Endothelial cell of hepatic sinusoid (primary cell): ENCODE results near the gene VPS41.
"Not testable (repeated sequence)": the region's sequence is repeated elsewhere in the genome, so short reads cannot be mapped to it uniquely, and the experiment has no call there.

ENCODE experiments used
- in situ Hi-C: cut with HindIII; loops from 2 replicates; pipeline ENCODE4 v1.10.0; 2017; ENCODE audit warnings: low sequenced_read_pairs

Gene VPS41

DNA sequence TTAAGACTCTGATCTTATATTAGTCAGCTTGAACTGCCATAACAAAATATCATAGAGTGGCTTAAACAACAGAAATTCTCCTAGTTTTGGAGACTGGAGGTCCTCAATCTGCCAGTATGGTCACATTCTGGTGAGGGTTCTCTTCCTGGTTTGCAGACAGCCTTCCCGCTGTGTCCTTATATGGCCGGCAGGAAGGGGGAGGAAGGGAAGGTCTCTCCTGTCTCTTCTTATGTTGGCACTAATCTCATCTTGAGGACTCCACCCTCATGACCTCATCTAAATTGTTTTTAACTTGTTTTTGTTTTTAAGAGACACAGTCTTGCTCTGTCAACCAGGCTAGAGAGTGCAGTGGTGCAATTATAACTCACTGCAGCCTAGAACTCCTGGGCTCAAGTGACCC, 53.1 kb downstream of the VPS41 start:
- in situ Hi-C loops: no loop called here

DNA sequence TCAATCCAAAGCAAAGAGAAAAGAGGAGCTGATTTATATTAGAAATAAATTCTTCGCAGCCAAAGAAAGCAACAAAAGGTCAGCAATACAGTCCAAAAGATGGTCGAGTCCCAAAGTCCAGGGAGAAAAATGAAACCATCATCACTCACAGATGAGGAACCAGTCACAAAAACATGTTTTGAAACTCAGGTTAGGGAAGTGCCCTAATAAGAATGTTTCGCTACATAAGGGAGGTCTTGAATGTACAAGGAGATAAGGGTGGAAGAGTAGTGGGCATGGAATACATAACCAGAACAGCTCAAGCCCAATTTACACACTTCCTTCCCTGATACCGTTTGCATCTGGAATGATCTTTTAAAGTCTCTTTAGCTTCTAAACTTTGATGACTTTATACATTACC, 53.6 kb downstream of the VPS41 start:
- in situ Hi-C loops: no loop called here

DNA sequence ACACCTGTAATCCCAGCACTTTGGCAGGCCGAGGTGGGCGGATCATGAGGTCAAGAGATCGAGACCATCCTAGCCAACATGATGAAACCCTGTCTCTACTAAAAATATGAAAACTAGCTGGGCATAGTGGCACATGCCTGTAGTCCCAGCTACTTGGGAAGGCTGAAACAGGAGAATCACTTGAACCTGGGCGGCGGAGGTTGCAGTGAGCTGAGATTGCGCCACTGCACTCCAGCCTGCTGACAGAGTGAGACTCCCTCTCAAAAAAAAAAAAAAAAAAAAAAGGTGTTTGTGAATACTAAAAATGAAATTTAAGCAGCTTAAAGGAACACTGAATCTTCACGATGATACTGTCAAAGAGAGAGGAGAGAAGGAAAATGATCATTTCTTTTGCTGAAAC, 54.0 kb downstream of the VPS41 start:
- in situ Hi-C loops: not testable (repeated sequence)

DNA sequence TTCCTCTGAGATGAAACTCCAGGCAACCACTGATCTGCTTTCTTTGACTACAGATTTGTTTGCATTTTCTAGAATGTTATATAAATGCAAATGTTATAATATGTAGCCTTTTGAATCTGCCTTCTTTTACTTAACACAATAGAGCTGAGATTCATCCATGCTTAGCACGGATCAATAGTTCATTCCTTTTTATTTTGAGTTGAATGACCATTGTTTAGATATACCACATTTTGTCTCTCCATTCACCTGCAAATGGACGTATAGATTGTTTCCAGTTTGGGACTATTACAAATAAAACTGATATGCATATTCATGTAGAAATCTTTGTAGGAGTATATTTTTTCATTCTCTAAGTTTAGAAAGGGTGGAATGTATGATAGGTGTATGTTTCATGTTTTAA, 57.7 kb downstream of the VPS41 start:
- in situ Hi-C loops: no loop called here

DNA sequence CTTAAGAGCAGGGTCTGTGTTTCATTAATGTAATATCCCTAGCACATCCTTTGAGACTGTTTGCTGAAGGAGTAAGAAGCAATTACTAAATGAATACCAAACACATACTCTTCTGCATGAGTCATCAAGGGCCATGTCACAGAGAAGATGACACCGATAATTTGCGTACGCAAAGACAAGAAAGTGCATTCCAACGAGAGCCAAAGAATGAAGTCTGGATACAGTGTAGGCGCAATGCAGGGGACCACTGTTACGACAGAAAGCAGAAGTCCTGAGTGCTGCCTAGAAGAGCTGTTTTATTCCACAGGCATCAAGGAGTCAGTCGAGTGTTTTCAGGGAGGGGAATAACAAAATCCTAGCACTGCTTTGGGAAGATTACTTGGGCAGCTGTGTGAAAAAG, 62.7 kb downstream of the VPS41 start:
- in situ Hi-C loops: no loop called here

DNA sequence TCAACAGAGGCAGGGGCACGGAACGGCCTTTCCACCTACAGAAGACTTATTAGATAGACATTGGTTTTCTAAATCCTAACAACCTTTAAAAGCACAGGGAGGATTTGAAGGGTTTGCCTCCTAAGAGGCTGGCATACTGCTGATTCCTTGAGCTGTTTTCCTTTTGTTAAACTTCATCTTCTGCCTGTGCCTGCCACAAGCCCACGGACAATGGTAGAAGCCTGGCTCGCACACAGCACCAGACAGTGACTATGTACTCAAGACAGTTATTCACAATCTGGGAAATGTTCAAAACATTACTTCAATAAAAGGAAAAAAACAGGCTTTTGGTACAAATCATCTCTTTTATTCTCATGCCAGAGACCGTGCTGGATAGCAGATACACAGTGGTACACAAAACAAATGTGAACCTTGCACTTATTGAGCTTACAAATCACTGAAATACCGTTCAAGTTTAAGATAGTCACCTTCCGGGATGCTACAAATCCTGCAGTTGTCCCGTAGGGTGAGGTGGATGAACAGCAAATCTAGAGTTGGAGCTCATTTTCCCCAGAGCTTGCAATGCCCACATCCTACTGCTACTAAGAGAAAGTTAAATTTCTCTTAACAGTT, 63.9 kb downstream of the VPS41 start:
- in situ Hi-C loops: no loop called here

DNA sequence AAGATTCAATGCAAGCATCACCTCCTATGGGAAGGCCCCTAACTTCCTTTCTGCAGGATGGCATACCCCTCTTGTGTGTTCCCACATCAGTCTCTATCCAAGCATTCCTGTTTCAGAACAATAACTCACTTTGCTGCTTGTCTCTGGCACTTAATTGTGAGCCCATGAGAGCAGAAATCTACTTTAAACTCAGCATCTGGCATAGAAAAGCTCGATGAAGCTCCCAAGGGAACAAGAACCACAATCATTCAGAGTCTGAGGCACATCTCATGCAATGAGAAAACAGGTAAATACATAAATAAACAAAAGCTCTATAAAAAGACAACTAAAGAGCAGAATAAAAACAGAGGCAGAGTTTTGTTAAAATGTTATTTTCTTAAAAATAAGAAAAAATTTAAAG, 66.2 kb downstream of the VPS41 start:
- in situ Hi-C loops: no loop called here

DNA sequence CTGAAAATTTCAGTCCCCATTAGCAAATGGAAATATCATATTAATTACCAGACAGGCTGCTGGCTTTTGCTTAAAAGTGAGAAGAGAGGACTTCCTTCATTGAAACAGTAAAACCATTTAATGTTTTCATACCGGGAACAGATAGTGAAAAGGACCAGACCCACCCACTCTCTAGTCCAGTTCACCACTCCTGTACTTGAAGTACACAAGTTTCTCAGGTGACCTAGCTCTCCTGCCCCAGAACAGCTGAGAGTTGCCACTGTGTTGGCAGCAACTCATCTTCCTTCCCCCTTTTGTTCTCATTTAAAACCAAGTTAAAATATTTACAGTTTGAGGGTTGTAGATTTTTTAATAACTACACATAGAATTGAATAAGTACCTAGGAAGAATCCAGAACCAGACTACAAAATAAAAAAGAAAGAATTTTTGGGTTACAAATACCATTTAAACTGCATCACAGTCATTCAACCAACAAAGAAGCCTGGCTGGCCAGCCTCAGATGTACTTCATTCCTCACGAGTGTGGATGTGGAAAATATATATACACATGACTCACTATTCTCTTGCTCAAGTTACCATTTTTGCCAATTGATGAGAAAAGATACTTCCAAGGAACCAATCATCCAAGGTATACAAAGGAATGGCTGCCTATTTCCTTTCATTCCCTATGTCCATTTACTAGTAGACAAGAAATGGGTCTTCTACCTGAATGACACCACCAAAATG, 68.1 kb downstream of the VPS41 start:
- in situ Hi-C loops: no loop called here

DNA sequence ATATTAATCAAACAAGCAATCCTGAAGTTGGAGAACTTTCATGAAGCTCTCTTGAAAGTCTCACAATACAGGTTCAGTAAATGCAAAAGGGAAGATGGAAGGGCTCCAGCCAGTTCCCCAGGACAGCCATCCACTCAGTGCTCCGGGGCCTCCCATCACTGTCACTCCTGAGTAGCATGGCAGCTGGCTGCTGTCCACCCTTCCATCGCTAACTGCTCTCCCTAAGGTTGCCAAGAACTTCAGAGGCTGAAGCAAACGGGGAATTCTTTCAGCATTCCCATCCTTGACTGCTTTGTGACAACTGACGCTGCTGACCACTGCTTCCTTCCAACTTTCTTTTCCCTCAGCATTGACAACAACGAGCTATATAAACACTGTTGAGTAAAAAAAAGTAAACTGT, 69.1 kb downstream of the VPS41 start:
- in situ Hi-C loops: no loop called here

DNA sequence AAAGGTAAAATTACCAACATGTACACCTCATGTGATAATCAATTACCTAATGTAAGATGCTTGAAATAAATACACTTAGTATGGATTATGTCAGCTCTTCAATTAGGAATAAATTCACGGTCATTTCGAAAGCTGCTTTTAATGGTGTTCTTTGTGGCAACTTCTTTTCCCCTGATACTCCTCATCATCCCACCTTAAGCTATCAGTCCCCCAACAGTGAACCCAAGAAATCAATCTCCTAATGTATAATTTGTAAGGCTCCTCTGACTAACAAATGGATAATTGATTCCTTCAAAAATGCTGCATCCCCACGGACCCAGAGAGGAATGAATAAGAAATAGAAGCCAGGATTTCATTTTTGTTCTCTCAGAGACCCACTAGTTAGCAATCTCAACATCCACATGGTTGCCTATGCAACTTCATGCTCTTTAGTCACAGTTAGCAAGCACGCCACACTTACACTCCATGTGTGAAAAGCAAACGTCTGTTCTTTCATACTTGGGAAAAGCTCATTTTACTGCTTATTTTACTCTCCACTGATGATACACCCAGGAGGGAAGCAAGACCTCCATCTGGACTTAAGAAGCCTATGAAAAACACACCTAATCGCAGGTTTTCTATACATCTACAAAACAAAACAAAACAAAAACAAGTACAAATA, 70.1 kb downstream of the VPS41 start:
- in situ Hi-C loops: no loop called here

DNA sequence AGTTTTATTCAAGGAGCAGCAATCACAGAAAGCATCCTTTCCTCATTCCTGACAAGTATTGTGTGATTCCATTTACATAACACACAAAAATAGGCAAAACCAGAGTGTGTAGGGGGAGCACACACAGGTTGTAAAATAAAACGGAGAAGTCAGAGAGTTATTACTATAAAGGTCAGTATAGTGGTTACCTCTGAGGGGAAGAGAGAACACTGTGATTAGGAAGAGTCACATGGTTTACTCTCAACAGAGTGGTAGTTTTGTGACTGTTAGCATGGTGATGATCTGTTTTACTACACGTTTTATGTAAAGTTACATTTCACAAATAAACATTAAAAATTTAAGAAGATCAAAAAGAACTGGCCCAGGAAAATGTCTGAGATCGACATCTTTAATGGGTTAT, 74.6 kb downstream of the VPS41 start:
- in situ Hi-C loops: no loop called here

DNA sequence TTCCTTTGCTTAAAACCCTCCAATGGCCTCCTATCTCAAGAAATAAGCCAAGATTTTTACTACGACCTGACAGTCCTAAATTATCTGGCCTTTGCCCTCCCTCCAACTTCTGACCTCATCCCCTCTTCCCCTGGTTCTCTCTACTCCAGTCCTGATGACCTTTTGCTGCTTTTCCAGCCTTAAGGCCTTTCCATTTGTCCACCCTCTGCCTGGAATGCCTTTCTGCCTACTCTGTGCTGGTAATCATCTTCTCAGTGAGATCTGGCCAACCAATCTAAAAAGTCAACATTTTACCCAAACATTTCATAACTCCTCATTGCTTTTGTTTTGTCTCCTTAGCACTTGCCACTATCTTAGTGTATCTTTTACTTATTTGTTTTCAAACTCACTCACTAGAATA, 75.7 kb downstream of the VPS41 start:
- in situ Hi-C loops: no loop called here

DNA sequence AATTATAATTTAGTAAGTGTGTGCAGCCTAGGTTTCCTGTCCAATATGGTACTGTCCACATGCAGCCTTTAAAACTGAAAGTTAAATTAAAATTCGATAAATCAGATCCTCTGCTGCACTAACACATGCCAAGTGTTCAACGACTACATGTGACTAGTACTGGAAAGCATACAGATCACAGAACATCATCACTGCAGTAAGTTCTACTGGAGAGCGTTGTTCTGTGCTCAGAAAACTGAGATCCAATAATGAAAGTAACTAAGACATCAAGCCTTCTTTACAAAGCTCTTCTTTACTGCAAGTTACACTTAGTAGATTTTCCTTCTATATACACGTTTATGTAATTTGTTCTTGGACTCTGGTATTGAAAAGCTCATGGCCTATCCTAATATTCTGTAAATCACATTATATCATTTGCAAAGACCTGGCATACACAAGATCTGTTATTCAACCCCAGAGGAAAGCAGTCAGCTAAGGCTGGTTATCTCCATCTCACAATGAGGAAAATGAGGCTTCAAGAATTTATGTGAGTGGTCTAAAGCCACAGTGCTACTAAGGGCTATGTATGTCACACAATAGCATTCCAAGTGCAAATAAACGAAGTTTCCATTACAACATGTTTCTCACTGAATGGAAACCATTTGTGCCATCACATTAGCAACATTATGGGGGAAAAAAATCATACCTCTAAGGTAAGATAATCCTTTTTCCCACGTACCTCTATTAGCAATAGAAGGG, 77.6 kb downstream of the VPS41 start:
- in situ Hi-C loops: no loop called here

DNA sequence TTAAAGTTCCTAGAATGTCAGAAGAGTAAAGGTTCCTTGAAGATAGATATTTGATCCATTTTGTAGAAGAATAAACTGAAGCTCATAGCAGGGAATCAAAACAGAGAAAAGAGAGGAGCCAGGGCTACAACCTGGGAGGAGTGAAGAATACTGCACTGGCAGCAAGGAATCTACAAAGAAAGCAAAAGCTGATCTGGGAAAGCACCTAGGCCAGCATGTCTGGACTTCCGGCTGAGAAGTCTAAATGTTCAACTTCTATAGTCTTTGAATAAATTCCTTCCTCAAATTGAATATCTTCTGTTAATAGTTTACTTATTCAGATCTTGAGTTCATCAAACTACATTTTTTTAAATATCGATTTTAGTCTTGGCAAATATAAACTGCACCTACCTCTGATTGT, 78.2 kb downstream of the VPS41 start:
- in situ Hi-C loops: no loop called here

DNA sequence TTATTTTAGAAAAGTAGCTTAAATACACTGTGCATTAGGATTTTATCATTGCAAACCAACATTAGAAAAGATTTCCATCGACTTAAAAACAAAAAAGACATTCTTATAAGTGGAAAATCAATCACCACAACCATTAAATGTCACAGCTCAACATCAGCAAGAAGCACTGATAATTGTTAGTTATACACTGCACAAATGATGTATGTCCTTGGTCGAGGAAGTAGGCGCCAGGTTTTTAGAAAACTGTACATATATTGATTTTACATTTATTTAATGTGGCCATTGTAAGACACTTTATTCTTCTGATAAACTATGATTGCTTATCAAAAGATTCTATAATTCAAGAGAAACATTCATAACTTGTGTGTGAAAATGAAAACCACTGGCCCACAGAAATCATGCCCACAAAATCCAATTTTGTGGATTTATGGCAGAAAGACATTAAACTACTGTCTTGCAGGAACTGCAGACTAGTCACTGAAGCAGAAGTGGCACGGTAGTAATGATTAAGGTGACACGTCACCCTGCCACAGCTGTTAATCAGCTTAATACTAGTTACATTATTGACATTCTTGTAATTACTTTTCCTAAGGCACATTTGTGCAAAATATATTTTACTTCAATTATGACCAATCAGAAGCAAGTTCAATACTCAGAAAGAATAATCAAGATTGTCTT, 79.4 kb downstream of the VPS41 start:
- in situ Hi-C loops: no loop called here

DNA sequence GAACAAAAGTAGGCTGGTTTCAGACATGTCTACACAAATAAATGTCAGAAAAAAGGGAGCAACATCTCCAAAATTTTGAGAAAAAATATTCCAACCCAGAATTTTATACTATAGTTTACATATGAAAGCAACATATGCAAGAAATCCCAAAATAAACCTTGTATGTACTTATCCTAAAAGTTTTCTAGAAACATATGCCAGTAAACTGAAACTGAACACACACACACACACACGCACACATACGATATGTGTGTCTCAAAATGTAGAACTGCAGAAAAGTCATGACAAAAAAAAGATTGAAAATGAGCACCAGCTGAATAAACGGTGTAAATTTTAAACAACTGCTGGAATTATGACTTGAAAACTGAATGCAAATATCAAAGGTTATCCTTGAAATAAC, 81.0 kb downstream of the VPS41 start:
- in situ Hi-C loops: no loop called here

DNA sequence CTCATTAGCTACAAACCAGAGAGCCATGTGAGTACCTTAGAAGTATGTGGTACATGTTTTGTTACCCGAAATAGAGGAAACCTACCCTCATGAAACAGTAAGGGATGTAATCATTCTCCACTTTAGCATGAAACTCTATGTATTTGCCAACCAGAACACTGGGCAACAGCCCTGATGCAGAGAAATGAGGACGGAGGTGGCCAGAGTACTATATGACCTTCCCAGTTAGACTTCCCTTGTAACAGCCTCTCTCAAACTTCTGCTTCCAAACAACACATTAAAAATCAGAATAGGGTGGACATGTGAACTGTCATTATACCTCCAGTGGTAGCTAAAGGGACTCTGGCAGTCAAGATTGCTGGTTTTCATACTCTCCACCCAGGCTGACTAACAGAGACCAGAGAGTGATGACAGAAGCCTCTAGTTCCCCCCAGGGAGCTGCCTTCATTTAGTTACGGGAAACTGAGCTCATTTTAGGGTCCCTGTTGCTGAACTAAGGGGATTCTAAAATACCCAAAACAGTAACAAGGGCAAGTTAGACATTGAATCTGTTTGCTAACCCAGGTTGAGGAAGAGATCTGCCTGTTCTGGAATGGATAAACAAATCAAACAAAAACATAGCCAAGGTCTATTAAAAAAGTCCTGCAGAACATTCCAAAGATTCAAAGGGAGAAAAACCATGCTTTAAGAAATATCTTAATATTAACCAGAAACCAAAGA, 83.1 kb downstream of the VPS41 start:
- in situ Hi-C loops: no loop called here

DNA sequence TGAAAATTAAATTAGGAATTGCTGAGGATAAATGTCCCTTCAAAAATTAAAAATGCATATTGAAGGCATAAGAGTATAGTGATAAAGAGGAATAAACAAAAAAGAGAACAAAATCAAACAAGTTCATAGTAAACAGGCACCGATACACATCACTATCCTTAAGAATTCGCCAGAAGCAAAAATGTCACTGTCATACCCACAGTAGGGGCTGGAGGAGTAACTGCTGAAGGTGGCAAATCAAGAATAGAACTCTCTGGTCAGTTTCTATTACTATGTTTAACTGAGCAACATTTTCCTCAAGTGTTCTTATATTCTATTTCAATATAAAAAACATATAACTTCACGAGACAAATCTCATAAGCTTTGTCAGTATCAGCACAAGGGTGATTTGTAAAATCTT, 84.0 kb downstream of the VPS41 start:
- in situ Hi-C loops: loop anchor here (25.0 kb wide), 1 partner anchor 637 kb away; no protein-coding TSS in a partner anchor

DNA sequence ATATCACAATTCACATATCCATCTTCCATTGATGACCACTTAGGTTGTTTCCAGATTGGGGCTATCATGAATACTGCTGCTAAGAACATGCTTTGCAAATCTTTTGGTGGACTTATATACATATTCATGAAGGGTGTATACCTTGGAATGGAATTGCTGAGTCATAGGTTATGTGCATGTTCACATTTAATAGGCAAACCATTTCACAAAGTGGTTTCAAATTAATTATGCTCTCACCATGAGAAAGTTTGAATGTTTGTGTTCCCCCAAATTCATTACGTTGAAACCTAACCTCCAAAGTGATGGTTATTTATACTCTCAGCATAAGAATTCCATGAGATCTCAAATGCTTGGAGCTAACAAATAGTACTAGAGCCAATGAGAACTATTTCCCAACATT, 86.4 kb downstream of the VPS41 start:
- in situ Hi-C loops: loop anchor here (25.0 kb wide), 1 partner anchor 640 kb away; no protein-coding TSS in a partner anchor

DNA sequence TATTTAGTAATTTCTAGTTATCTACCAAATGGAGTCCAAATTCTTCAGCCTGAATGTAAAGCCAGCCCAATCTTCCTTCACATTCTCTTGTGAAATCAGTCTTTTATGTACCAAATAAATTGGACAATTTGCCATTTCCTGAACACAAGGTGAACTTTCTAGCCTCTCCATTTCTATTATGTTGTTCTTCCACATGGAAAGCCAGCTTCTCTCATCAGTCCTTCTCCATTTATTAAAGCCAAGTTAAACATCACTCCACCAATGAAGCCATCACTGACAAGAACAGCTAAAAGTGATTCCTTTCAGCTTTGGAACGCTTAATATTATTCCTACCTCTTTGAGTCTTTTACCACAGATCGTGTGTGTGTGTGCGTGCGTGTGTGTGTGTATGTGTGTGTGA, 88.4 kb downstream of the VPS41 start:
- in situ Hi-C loops: loop anchor here (25.0 kb wide), 1 partner anchor 642 kb away; no protein-coding TSS in a partner anchor
